Measurements from ENCODE around the gene C12orf56. TPM values are rescaled to one million over a fixed set of nuclear protein-coding genes. Genes with fewer than 3 reads are reported as not detected.

C12orf56 gene
- total RNA-seq, result under 0.01 and 0.05 TPM in 2 replicates

GRCh38 chr12:64390275-64390851 lies at the start of gene C12orf56:
C12orf56 (minus strand) TSS chr12:64390758; CDS start chr12:64390565, 193 bp downstream.
- peak; percentile 31 for DNase-seq

- DNase-seq, result no peak
Measured at GRCh38 chr12:64440100-64440499, 49.5 kb upstream of the C12orf56 start.

- no peak for DNase-seq
Measured at GRCh38 chr12:64433915-64434314, 43.4 kb upstream of the C12orf56 start.

- DNase-seq, result no peak
Measured at GRCh38 chr12:64431791-64432190, 41.2 kb upstream of the C12orf56 start.

- no peak for DNase-seq
Measured at GRCh38 chr12:64430886-64431285, 40.3 kb upstream of the C12orf56 start.

GRCh38 chr12:64428956-64429355 lies 38.4 kb upstream of the C12orf56 start:
- no peak for DNase-seq

GRCh38 chr12:64427988-64428387 lies 37.4 kb upstream of the C12orf56 start:
- DNase-seq, result no peak

- peak; percentile 53 for DNase-seq
Measured at GRCh38 chr12:64419696-64420095, 29.1 kb upstream of the C12orf56 start.

- DNase-seq, result no peak
Measured at GRCh38 chr12:64418209-64418608, 27.7 kb upstream of the C12orf56 start.

GRCh38 chr12:64413884-64414283 lies 23.3 kb upstream of the C12orf56 start:
- DNase-seq, result no peak

- DNase-seq, result no peak
Measured at GRCh38 chr12:64412459-64412858, 21.9 kb upstream of the C12orf56 start.

- DNase-seq, result no peak
Measured at GRCh38 chr12:64411427-64411826, 20.9 kb upstream of the C12orf56 start.

- no peak for DNase-seq
Measured at GRCh38 chr12:64407342-64408223, 17.0 kb upstream of the C12orf56 start.

GRCh38 chr12:64404470-64405256 lies 14.1 kb upstream of the C12orf56 start:
- DNase-seq, result peak; percentile 65

GRCh38 chr12:64403707-64404469 lies 13.3 kb upstream of the C12orf56 start, which contains the start of gene XPOT:
XPOT (plus strand) TSS chr12:64404392; CDS start chr12:64410036, 5,644 bp downstream.
- peak; percentile 98 for DNase-seq

GRCh38 chr12:64402181-64402580 lies 11.6 kb upstream of the C12orf56 start:
- no peak for DNase-seq

- no peak for DNase-seq
Measured at GRCh38 chr12:64400041-64400440, 9.5 kb upstream of the C12orf56 start.

GRCh38 chr12:64395739-64396138 lies 5.2 kb upstream of the C12orf56 start:
- DNase-seq, result peak; percentile 91

GRCh38 chr12:64392221-64392620 lies 1.7 kb upstream of the C12orf56 start:
- peak; percentile 70 for DNase-seq

GRCh38 chr12:64389154-64389553 lies 1.4 kb downstream of the C12orf56 start:
- DNase-seq, result no peak

GRCh38 chr12:64387197-64387816 lies 3.3 kb downstream of the C12orf56 start:
- DNase-seq, result no peak

GRCh38 chr12:64385468-64385867 lies 5.1 kb downstream of the C12orf56 start:
- no peak for DNase-seq

Measured in dermis blood vessel endothelial cell (primary cell).